Renal cortical epithelial cell (primary cell): ENCODE data around the gene ELMO1. TPM values are rescaled to one million over a fixed set of nuclear protein-coding genes. Genes with fewer than 3 reads are reported as not detected.

Experiments used
- DNase-seq: peaks from one replicate; pipeline ENCODE4 v3.0.0-alpha.2; 2011; ENCODE audit warnings: low read depth
- total RNA-seq: library from RNA; depleted of rRNA; stranded (reverse); fragments of >200 nt; gene quantifications from 2 replicates; pipeline ENCODE4 v1.2.3, GENCODE V29; 2014

The ELMO1 gene
- total RNA-seq, 1 donor from 2014 or later = 1.7 TPM

DNA sequence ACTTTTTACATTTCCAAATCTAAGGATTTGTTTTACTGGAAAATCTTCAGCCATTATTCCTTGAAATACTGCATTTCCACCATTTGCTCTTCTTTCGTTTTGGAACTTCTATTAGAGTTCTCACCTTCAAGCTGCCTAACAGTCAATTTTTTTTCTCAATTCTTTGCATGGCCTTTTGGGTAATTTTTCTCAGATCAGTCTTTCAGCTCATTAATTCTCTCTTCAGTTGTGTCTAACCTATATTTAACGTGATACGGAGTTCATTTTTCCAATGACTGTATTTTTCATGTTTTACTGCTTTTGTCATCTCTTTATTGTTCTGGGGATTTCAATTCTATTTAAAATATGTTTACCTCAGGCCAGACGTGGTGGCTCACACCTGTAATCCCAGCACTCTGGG, 600.7 kb downstream of the ELMO1 start:
- no peak for DNase-seq

DNA sequence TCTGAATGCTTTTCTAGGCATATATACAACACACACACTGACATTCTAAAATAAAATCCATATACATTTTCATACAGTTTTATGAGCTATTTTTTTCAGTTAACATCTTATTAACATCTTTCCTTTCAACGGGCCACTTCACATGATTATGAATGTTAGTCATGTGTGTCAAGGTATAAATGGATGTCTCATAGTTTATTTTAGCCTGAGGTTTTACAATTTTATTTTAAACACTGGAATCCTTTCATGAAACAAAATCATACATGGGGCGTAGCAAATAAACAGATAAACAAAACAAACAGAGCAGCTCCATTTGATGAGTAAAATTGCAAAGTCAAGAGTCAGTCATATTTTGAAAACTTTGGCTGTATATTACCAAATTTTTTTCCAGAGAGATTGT, 604.3 kb downstream of the ELMO1 start:
- no peak for DNase-seq

DNA sequence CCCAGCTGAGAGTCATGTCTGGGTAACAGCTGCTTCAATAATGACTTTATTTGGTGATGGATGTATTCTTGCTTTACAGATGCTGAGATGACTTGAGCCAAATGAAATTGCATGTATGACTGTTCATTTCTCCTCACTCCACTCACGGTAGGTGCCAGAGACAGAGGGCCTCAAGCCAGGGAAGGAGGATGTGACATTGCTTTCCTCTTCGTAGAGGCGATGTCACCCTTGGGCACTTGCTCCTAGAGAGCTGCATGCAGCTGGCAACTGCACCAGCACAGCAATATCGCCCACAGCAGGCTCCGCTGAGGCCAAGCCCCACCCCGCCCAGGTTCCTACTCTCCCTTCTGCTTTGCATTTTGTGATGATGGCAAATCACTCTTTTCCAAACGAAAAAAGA, 607.8 kb downstream of the ELMO1 start:
- DNase-seq = no peak

DNA sequence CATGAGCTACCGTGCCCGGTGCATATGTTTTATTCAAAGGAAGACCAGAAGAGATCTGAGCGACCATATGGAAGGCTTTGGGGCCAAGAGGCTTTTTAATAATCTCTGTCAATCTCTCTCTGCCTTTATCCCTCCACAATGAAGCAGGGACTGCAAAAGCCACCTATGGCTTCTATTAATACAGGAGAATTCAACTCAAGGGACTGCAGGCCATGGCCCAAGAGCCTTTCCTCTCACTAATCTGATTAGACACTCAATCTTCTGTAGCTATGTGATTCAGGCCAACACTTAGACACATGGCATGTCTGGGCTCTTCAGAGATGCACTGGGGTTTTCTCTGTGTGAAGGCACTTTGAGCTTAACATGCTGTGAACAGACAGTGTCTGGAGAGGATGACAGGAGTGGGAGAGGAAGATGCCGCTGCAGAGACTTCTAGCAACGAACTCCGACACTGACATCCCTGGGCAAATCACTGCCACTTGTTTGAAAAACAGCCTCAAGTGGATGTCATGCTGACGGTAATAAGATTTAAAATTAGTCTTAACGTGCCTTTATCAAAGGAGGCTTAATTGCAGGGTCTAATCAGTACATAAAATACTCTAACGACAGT, 609.9 kb downstream of the ELMO1 start:
- DNase-seq = no peak

DNA sequence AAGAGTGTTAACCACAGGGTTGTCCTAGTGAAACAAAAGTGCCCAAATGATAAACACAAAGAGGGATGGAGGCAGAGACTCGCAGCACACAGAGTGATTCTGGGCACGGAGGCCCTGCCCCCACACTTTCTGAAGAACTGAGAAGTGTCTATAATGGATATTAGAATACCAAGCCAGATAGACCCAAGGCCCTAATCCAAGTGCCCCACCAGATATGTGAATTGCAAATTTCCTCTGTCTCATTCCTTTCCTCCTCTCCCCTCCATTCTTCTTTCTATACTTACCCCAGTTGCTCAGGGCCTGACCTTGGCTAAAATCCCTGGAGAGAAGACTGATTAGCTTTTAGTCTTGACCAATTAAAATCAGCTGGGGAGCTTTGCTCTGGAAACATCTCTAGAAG, 617.6 kb downstream of the ELMO1 start:
- no peak for DNase-seq

DNA sequence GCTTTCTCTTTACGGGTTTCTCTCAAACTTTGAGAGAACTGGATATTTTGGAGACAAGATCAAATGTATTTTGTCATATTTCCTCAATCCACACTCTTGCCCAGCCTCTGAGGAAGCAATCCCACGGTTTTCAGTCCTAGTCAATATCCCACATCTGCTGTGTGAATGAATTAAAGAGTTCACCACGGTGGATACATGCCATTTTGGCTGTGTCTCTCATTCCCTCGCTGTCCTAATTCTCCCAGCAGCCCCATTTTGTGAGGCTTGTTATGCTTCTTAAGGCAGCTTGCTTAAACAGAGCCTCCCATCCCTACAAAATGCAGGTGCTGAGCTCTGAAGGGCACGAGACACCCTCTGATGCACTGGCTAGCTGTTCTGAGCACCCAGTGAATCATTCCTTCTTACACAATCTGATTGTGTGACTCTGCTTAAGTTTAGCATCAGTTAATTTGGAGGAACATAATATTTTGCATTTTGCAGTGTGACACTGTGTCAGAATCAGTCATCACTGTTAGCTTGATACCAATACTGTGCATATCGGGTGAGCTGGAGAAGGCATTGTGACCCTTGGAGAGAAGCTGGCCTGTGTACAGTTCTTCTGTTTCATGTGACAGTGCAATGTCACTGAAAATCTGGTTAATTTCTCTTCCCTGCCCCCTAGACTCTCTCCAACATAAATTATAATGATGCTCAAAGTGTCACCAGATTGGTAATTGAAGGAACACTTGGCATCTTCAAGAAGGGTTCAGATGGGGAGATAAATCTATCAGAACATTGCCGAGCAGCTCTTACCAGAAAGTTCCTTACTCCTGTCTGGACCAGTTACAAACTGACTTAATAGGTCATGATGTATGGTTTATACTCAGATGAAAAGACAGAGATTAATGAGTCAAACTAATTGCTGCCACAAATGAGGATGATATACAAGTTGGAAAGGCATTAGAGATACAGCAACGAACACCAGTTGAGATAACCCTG, 620.6 kb downstream of the ELMO1 start:
- DNase-seq = peak; percentile 79

DNA sequence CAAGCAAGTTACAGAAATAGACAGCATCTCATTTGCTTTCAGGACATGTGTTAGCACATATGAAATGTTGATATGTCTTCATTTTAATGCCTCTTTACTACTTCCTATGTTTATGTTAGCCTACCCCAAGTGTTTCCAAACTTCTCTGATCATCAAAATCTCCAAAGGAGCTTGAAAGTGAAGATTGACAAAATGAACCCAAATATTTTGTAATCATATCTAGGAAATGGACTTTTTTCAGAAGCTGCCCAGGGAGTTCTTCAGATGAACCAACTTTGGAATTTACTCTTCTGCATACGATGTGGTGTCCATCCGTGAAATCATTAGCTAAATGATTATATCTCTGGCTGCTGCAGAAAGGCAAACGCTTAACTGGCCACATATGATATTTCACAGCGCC, 623.2 kb downstream of the ELMO1 start:
- no peak for DNase-seq

DNA sequence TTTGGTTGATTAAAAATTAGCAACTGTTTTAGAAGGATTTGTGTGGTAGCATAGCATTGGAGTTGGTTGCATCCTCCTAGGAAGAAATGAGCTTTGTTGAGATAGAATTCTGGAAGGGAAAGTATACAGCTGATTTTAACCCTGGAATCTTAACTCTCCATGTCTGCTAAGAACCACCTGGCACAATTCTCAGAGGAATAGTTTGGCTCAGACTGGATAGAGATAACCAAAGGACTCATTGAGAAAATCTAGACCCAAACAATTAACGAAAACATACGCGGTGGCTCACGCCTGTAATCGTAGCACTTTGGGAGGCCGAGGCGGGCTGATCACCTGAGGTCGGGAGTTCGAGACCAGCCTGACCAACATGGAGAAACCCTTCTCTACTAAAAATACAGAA, 625.3 kb downstream of the ELMO1 start:
- DNase-seq = no peak

DNA sequence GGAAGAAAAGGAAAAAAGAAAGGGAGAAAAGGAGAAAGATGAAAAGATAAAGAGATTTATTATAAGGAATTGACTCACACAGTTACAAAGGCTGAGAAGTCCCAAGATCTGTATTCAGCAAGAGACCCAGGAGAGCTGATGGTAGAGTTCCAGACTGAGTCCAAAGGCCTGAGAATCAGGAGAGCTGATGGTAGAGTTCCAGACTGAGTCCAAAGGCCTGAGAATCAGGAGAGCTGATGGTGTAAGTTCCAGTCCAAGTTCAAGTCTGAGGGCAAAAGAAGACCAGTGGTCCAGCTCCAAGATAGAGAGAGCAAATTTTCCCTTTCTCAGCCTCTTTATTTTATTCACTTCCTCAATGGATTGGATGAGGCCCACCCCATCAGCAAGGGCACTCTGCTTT, 627.0 kb downstream of the ELMO1 start:
- DNase-seq = no peak

DNA sequence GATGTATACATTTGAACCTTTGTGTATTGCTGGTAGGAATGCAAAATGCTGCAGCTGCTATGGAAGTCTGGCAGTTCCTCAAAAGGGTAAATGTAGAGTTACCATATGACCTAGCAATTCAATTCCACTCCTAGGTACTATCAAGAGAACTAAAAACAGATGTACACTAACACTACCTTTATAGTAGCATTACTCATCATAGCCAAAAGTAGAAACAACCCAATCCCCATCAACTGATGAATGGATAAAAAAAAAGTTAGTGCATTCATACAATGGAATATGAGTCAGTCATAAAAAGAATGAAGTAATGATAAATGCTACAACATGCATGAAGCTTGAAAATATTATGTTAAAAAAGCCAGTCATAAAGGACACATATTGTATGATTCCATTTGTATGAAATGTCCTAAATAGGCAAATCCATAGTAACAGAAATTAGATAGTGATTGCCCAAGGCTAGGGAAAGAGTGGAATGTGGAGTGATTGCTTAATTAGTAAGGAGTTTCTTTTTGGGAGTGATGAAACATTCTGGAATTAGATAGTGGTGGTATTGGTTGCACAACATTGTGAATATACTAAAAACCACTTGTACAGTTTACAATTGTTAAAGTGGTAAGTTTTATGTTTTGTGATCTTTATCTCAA, 628.0 kb downstream of the ELMO1 start:
- peak; percentile 81 for DNase-seq

DNA sequence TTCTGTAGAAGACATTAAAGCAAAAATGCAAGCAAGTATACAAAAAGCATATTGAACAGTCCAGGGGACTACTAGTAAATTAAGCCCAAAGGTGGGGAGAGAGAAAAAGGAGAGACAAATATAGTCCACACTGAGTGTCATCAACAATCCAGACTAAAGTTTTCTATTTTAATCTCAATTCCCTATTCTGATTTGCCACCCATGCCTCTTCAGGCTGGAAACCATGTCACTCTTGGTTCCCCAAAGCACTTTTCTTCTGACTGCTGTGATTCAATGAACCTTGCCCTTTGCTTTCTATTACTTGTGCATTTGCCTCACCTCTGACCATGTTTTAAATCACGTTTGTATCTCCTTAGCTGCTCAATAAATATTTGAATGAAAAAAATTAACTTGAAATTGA, 629.0 kb downstream of the ELMO1 start:
- DNase-seq = no peak

DNA sequence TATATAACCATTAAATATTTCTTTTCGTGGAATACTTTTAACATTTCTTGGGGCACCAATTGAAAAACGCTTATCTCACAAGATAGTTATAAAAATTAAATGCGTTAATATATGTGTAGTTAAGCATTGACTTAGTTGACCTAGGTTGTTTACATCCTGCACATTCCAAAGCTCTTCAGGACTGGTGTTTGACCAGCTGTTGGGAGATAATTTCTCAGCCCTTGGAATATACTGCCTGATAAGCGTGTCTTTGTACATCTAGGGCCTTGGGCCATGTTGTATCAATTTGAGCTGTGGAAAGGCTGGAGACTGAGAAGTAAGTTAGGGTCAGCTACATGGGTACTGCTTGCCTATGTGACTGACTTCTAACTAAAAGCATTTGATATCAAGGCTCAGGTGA, 634.4 kb downstream of the ELMO1 start:
- DNase-seq = no peak

DNA sequence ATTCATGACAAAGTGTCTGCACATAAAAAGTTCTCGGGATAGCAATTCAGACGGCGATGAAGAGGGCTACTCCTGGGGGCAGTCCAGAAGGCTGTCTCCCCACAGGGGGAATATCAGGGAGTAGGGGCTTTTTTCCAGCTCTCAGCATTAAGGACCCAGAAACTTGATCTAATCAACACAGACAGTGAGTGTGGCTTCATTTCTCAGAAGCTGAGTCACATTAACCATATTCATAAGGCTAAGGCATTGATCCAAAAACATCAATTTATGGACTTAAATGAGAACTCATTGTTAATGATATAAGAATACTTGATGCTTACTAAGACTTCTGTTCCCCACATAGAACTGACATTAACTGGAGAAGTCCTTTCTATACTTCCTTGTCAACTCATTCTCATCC, 636.9 kb downstream of the ELMO1 start:
- no peak for DNase-seq

DNA sequence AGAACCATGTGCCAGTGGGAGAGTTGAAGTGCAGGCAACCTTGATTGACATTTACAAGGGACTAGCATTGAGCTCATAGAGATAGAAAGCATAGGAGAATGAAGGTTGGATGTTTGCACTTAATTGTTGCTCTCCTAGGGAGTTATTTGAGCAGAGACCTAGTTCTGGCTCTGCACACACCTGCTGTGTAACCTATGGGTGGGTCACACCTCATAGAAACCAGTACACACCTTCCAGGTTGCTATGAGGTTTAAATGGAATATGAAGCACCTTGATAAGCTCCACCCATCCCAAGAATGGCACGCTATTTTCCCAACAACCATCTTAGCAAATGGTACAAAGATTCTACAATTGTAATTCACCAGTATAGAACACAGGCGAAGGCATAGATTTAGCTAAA, 638.2 kb downstream of the ELMO1 start:
- DNase-seq = no peak

DNA sequence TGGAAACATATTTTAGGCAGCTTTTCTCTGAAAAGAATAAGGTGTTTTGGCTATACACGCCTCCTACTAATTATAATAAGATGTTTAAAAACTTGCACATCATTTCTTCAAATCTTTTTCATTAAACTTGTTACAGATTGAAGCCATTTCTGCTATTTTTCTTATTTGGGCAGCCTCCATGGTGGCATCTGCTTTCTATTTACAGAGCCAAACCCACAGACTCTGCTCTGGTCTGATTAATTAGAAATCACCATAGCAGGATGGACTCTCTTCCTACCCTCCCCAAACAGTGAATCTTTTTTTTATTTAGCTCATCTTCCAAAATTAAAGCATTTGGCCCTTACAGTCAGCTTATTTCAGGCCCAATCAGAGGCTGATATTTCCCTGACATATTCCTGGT, 638.6 kb downstream of the ELMO1 start:
- DNase-seq = no peak

DNA sequence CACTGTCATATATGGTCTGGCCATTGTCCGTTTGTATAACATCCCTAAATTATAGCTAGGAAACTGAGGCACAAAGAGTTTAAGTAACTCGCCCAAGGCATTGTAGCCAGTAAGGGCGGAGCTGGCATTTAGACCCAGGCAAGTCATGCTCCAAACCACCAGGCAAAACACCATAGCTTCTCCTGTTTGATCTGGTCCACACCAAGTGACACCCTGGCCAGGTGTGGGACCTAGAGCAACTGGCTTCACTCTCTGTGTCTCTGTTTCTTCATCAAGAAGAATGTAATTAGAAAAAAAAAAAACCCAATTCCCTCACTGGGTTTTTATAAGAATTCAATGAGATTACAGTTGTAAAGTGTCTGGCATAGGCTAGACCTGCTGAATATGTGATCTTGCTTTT, 639.2 kb downstream of the ELMO1 start:
- no peak for DNase-seq

DNA sequence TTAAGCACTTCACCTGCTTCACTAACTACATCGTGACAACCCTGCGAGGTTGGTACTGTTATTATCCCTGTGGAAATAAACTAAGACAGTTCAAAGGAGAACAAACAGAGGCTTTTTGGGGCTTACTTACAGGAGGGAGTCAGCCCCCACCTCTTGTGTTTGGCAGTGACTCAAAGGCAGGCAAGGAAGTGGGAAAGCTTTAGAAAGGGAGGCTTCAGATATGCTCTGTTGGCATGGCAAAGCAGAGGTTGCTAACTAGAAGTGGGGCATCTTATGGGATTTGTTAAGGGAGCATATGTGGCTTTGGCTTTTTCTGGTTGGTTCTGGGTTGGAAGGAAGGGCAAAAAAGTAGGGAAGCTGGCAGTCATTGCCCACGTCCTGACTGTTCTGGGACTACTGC, 639.6 kb downstream of the ELMO1 start:
- DNase-seq = no peak

DNA sequence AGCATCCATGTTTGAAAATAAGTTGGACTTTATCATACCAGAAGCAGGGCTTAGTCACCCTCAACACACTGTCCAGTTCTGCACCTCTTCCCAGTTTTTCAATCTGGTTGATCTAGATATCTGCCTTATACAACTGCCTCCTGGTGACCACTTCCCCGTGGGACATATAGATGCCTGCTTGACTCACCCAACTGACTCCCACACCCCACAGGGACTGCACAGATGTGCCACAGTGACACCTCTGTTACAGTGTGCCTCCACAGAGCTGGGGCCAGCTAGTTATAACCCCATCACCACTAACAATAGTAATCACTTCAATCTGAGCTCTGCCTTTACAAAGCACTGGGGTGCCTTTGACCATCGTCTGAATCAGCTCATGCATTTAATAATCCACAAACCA, 641.8 kb downstream of the ELMO1 start:
- no peak for DNase-seq

Other genes starting within 250 kb of the ELMO1 start
- not detected in 2 replicates for gene GPR141, start 234.9 kb upstream of the ELMO1 start, total RNA-seq